Heart left ventricle (tissue), 13 donors: Measurements from ENCODE around the gene SPATA31D3.

Experiments
- CTCF ChIP-seq, 12 donors: fragments of 200-600 bp; sonication (generic) in 4 of 12; IDR thresholded peaks; one replicate each; pipeline versions ENCODE4 v1.5.0 to v1.8.0; 2018 to 2022; ENCODE audit warnings: antibody characterized with exemption in 12 of 12, mild to moderate bottlenecking in 5 of 12
- POLR2A ChIP-seq, 2 donors: fragments of 450-650 bp; IDR thresholded peaks; one replicate each; pipeline ENCODE4 v1.6.1; 2017; ENCODE audit warnings: antibody characterized with exemption in 2 of 2, mild to moderate bottlenecking in 2 of 2, moderate library complexity in 2 of 2
- donor health status: ischemic (EF 13 %, LVEDD 7.1; RV severe dilation, severe dysfunction).
- donor health status: DM: no; HTN: yes; CAD: no.
- donor health status: DM: no; HTN: no; CAD: no.
- donor health status: ischemic (EF 25% LVEDD 6.9; RV normal size, moderate dysfunction).
- donor health status: ischemic (EF 25% LVEDD 5.7; RV mildly dilated, moderate dysfunction).
- donor health status: ischemic (EF 35%, LVEDD 5.7; RV mildly dilated, moderate dysfunction).
- donor health status: nonischemic (EF 11% LVEDD 7.7; RV severe dilation, severe dysfunction).
- donor health status: DM: yes; HTN: yes; CAD: no.
- donor health status: PGD.
- donor health status: ischemic (EF 29% LVEDD 5.4; RV normal size, mild dysfunction).
- donor health status: nonischemic (EF 23%, LVEDD 6.1; RV moderate dilation, normal function).

GRCh38 chr9:81953096-81953495 lies 9.8 kb downstream of the SPATA31D3 start:
- no peak for TF ChIP-seq CTCF (IDR thresholded peaks at IDR 0.05)
- no peak for TF ChIP-seq POLR2A (IDR thresholded peaks at IDR 0.05)
